BJ (cell line): ENCODE results near the gene ABHD17C. TPM values are rescaled to one million over a fixed set of nuclear protein-coding genes. Genes with fewer than 3 reads are reported as not detected.

Experiments used
- CTCF ChIA-PET: fragments of 350-600 bp; formaldehyde crosslinking; extraction: SDS; loops from one replicate; lab custom pipeline; 2021; ENCODE audit warnings: antibody characterized with exemption, inconsistent platforms; lab: Yijun Ruan, JAX
- POLR2A ChIA-PET: fragments of 300-600 bp; sonication (Branson Sonifier 250); formaldehyde crosslinking; extraction: SDS; loops from one replicate; lab custom pipeline; 2021; ENCODE audit warnings: antibody characterized with exemption; lab: Charles Lee
- DNase-seq: peaks from one replicate; pipeline ENCODE4 v3.0.0-alpha.2; 2011; ENCODE audit warnings: low read depth
- H3K27me3 ChIP-seq: 2 replicates; pipeline ENCODE4 v1.6.0; 2011; ENCODE audit warnings: low read length; ENCODE audit not compliant: control insufficient read depth, insufficient read depth
- H3K36me3 ChIP-seq: 2 replicates; pipeline ENCODE4 v1.5.1; 2011; ENCODE audit warnings: low read length; ENCODE audit not compliant: control insufficient read depth, insufficient read depth
- H3K4me3 ChIP-seq: 2 replicates; pipeline ENCODE4 v1.5.1; 2011; ENCODE audit warnings: low read depth, mild to moderate bottlenecking, control low read depth, low read length
- polyA plus RNA-seq: library from polyadenylated mRNA; depleted of rRNA; stranded (reverse); fragments of >200 nt; gene quantifications from 2 replicates; pipeline ENCODE4 v1.2.3, GENCODE V29; 2011
- TF ChIP-seq, protein P1 (sequence below): IDR thresholded peaks from 2 replicates; pipeline ENCODE4 v1.5.1; 2011; ENCODE audit warnings: low read depth, mild to moderate bottlenecking, control low read depth, inconsistent platforms, low read length, moderate library complexity; ENCODE audit not compliant: insufficient read depth

Gene ABHD17C
- polyA plus RNA-seq, 1 experiment = 19.2 TPM

- ChIA-PET CTCF (no interaction called here), POLR2A (interaction anchor here (0.7 kb wide), 1 partner anchor 122 kb away, joined by 4 read pairs; no protein-coding TSS in a partner anchor)
- DNase-seq = no peak
- Histone ChIP-seq H3K4me3 (no peak overlapping the region), H3K27me3 (no peaks in the 10 kb centered on the region; the same call in 1 of the 2 replicates), H3K36me3 (no peaks in the 10 kb centered on the region)
- TF ChIP-seq, protein P1, sequence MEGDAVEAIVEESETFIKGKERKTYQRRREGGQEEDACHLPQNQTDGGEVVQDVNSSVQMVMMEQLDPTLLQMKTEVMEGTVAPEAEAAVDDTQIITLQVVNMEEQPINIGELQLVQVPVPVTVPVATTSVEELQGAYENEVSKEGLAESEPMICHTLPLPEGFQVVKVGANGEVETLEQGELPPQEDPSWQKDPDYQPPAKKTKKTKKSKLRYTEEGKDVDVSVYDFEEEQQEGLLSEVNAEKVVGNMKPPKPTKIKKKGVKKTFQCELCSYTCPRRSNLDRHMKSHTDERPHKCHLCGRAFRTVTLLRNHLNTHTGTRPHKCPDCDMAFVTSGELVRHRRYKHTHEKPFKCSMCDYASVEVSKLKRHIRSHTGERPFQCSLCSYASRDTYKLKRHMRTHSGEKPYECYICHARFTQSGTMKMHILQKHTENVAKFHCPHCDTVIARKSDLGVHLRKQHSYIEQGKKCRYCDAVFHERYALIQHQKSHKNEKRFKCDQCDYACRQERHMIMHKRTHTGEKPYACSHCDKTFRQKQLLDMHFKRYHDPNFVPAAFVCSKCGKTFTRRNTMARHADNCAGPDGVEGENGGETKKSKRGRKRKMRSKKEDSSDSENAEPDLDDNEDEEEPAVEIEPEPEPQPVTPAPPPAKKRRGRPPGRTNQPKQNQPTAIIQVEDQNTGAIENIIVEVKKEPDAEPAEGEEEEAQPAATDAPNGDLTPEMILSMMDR = no peak
Measured at GRCh38 chr15:80679167-80679803, 15.8 kb upstream of the ABHD17C start.

- TF ChIP-seq, protein P1 = no peak
- CTCF ChIA-PET = no interaction called here
- DNase-seq = no peak
- POLR2A ChIA-PET = no interaction called here
- no peak overlapping the region for H3K4me3 ChIP-seq
- H3K36me3 ChIP-seq = no peaks in the 10 kb centered on the region
- H3K27me3 ChIP-seq = no peaks in the 10 kb centered on the region; the same call in 1 of the 2 replicates
Measured at GRCh38 chr15:80679804-80680175, 15.3 kb upstream of the ABHD17C start.

GRCh38 chr15:80682201-80682600 lies 12.9 kb upstream of the ABHD17C start:
- ChIA-PET CTCF (interaction anchor here (3.6 kb wide), 1 partner anchor 8 kb away, joined by 15 read pairs; no protein-coding TSS in a partner anchor), POLR2A (no interaction called here)
- TF ChIP-seq, protein P1 = no peak

GRCh38 chr15:80684697-80685096 lies 10.4 kb upstream of the ABHD17C start:
- TF ChIP-seq, protein P1 = no peak
- CTCF ChIA-PET = interaction anchor here (0.9 to 3.6 kb wide), 4 partner anchors 11 to 91 kb away, joined by 3 to 15 read pairs (median 3); no protein-coding TSS in a partner anchor
- H3K36me3 ChIP-seq = no peaks in the 10 kb centered on the region
- no peak overlapping the region for H3K4me3 ChIP-seq
- no peaks in the 10 kb centered on the region; the same call in 1 of the 2 replicates for H3K27me3 ChIP-seq
- POLR2A ChIA-PET = no interaction called here
- DNase-seq = no peak

More at GRCh38 chr15:80682201-80682600, 12.9 kb upstream of the ABHD17C start:
- no peak for DNase-seq
- H3K27me3 ChIP-seq = no peaks in the 10 kb centered on the region; the same call in 1 of the 2 replicates
- H3K4me3 ChIP-seq = no peak overlapping the region
- no peaks in the 10 kb centered on the region for H3K36me3 ChIP-seq

DNA sequence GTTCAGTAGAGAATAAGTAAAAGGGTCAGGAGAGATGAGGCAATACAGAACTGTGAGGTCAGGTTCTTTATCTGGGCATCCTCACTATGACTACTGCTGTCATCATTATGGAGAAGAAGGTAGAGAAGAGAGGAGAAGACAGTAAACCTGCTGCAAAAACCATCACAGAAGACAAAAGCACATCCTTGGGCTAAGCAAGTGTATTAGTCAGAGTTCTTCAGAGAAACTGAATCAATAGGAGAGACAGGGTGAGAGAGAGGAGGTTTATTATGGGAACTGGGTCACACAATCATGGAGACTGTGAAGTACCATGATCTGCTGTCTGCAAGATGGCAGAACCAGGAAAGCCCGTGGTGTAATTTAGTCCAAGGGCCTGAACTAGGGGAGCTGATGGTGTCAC lies 9.5 kb upstream of the ABHD17C start:
- Histone ChIP-seq H3K36me3 (no peaks in the 10 kb centered on the region; the same call in 1 of the 2 replicates), H3K4me3 (no peak overlapping the region), H3K27me3 (no peaks in the 10 kb centered on the region; the same call in 1 of the 2 replicates)
- ChIA-PET CTCF (interaction anchor here (1.0 to 1.5 kb wide), 2 partner anchors 27 to 66 kb away, joined by 3 read pairs; no protein-coding TSS in a partner anchor), POLR2A (no interaction called here)
- TF ChIP-seq, protein P1 = no peak
- no peak for DNase-seq
